Fibroblast of peridontal ligament (primary cell): ENCODE measurements around the gene DMTF1.
"Not testable (repeated sequence)": the region's sequence is repeated elsewhere in the genome, so short reads cannot be mapped to it uniquely, and the experiment has no call there.

Source experiments
- DNase-seq: peaks from one replicate; pipeline ENCODE4 v3.0.0-alpha.2; 2010; ENCODE audit errors: extremely low read depth

The DMTF1 gene

DNA sequence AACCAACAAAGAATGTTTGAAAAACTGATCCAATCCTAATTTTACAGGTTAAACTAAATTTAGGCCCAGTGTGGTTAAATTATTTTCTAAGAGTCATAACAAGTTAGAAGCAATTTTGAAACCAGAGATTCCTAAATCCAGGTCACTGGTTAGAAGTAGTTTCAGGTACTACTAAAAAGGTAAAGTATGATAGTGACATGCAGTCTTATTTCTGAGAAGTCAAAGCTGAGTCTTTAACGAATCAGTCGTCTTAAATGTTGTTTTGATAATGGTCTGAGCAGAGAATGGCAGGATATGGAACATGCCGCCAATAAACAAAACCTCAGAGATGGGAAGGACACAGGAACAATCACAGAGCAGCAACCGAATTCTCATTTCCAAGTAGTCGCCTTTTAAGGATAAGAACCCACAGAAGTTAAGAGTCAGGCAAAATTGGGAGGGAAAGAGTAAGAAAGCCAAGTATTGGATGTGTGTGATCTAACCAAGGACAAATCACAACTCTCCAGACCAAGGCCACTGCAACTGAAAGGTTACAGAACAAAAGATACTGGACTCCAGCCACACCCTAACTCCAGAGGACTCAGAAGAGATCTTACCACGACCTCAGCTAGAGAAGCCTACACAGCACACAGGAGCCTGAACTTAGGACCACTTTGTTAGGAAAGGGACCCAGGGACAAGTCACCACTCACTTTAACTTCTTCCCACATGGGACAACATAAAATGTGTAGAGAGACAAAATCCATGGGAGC, 47.6 kb downstream of the DMTF1 start:
- no peak for DNase-seq

DNA sequence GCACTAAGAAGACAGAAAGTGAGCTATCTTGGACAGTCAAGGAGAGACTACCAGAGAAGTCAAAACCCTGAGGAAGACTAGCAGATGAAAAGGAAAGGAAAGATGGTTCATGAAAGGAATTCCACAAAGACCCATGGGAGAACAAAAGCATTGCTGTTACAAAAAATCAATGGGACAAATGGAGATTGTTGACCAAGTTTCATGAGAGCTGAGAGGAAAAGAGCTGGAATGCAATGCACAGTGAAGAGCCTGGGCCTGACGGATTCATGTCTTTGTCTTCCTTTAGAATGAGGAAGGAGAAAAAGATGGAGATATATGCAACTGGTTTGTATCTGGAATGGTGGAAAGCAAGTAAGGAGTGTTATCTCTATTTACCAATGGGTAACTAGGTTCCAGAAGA, 50.0 kb downstream of the DMTF1 start:
- DNase-seq: no peak

- no peak for DNase-seq
These were observed 50.5 kb downstream of the DMTF1 start for GRCh38 chr7:87202705-87203104.

DNA sequence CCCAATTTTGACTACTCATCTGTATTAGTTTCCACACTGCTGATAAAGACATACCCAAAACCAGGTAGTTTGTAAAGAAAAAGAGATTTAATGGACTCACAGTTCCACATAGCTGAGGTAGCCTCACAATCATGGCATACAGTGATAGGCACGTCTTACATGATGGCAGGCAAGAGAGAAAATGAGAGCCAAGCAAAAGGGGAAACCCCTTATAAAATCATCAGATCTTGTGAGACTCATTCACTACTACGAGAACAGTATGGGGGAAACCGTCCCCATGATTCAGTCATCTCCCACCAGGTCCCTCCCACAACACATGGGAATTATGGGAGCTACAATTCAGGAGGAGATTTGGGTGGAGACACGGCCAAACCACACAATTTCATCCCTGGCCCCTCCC, 51.7 kb downstream of the DMTF1 start:
- DNase-seq: not testable (repeated sequence)

- no peak for DNase-seq
These were observed 52.7 kb downstream of the DMTF1 start for GRCh38 chr7:87204933-87205332.

GRCh38 chr7:87205701-87206100, 53.4 kb downstream of the DMTF1 start:
- not testable (repeated sequence) for DNase-seq

DNA sequence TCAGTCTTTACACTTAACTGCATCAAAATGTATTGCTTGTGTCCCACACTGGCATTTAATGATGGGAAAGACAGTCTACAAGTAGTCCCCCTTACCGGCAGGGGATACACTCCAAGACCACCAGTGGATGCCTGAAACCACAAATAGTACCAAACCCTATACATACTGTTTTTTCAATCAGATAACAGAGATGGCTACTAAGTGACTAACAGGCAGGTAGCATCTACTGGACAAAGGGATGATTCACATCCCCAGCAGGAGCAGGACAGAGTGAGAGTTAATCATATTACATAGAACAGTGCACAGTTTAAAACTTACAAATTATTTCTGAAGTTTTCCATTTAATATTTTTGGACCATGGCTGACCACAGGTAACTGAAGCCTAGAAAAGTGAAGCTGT, 54.1 kb downstream of the DMTF1 start:
- DNase-seq: no peak

DNA sequence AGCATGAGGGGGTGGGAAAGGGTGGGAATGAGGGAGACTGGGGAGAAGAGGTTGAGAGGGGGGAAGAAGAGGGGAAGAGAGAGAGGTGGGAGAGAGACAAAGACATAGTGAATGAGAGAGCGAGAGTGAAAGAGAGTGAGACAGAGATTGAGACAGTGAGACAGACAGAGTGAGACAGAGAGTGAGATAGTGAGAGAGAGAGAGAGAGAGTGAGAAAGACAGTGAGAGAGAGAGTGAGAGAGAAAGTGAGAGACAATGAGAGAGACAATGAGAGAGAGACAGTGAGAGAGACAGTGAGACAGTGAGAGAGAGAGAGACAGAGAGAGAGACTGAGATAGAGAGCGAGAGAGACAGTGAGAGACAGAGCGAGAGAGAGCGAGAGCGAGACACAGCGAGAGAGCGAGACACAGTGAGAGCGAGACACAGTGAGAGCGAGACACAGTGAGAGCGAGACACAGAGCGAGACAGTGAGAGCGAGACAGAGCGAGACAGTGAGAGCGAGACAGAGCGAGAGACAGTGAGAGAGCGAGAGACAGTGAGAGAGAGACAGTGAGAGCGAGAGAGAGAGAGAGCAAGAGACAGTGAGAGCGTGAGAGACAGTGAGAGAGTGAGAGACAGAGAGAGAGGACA, 57.2 kb downstream of the DMTF1 start:
- DNase-seq: no peak

DNA sequence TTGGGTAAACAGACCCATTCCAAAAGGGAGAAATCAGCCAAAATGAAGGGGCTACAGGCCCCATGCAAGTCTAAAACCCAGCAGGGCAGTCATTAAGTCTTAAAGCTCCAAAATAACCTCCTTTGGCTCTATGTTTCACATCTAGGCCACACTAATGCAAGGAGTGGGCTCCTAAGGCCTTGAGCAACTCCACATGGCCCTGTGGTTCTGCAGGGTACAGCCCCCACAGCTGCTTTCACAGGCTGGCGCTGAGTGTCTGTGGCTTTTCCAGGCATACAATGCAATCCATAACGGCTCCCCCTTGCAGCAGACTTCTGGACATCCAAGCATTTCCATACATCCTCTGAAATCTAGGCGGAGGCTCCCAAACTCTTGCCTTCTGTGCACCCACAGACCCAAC, 58.3 kb downstream of the DMTF1 start:
- no peak for DNase-seq

GRCh38 chr7:87212498-87212897, 60.2 kb downstream of the DMTF1 start:
- no peak for DNase-seq

DNA sequence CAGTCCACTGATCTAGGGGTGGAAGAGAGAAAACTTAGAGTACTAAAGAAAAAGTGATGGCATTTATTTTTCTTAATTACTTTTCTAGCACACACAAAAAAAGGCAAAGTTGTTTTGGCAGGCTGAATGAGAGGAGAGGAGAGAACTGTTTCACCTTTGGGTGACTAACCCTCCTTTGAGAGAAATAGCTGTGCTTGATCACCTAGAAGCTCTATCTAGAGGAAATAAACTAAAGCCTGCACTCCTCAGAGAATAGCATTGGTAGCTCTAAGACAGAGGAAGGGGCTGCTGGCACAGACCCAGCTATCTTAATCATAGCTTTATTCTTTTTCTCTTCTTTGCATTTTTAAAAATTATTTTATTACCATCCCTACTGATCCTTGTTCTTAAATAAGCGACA, 61.0 kb downstream of the DMTF1 start:
- no peak for DNase-seq

DNA sequence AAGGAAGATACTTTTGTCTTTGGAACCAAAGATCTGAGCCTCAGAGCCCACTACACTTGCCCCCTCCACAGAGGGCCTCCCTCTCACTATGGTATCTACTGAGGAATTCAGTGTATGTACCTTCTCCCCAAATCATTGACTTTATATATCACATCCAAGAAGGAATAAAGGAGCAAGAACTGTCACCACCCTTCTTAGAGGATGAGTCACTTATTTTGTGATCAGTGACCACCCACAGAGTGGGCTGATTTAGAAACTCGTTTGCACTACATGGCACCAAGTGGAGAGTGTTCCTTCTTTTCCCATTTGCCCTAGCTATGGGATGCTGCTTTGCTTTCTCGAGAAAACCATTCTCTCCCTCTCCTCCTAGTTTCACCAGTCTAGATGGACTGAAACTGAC, 61.6 kb downstream of the DMTF1 start:
- DNase-seq: no peak

DNA sequence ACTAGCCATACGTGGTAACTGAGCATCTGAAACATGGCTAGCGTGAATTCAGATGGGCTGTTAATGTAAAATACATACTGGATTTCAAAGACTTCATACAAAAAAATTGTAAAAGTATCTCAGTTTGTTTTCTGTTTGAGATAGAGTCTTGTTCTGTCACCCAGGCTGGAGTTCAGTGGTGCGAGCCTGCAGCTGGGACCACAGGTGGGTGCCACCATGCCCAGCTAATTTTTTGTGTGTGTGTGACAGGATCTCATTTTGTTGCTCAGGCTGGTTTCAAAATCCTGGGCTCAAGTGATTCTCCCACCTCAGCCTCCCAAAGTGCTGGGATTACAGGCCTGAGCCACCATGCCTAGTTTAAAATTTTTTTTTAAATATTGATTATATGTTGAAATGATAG, 62.8 kb downstream of the DMTF1 start:
- DNase-seq: no peak

- no peak for DNase-seq
These were observed 64.7 kb downstream of the DMTF1 start for GRCh38 chr7:87216701-87217508.

- no peak for DNase-seq
These were observed 65.9 kb downstream of the DMTF1 start for GRCh38 chr7:87217983-87218653.

GRCh38 chr7:87218796-87219544, 66.7 kb downstream of the DMTF1 start:
- DNase-seq: peak; percentile 53

DNA sequence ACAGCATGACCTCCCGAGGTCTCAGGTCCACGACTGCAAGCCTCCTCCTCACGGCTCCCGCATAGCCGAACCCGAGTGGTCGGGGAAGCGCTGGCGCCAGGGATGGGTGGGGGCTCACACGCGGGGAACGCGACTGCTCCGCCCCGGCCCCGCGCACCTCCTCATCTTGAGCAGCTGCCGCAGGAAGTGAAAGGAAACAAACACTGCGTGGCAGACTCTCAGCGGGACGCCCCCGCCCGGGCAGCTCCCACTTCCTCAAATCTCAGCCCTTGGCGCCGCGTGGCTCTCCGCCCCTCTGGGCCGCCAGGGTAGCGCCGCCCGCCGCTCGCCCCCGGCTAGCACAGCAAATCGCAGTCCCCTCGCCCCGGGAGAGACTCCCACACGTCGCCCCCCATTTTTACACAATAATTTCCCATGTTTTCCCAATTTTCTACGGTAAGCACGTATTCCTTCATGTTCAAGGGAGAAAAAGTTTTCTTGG, 67.3 kb downstream of the DMTF1 start, which contains the start of gene TMEM243:
Gene TMEM243, minus strand, starts transcription at position 188 of the 481 bp plus-strand sequence. CDS start 229 bp downstream, outside the sequence.
- DNase-seq: peak; percentile 62

DNA sequence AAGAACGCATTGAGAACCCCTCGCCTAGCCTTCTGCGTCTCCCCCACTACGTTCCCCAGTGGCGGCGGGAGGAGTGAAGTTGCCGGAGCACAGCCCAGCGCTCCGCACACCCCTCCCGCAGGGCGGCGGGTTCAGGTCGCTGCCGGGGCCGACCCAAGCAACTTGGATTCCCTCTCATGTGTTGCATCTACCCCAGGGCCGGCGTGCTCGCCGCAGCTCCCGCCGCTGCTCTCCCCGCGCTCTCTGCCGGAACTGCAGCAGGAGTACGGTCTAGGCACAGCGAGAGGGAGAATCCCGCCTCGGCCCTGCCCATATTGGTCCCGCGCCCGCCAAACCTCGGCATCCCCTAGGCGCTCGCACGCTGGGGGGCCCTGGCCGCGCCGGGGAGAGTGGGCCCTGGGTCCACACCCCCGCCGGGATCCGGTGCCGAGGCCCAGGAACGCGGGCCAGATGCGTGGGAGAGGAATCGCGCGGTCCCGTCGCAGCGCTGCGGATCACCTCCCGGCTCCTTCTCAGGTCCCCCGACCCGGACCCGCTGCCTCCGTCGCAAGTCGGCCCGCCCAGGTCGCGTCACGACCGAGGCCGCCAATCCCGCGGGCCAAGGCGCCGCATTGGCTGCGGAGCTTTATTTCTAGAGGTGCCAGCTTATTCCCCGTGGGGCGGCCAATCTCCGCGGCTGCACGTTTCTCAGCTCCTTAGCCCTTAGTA, 67.9 kb downstream of the DMTF1 start:
- peak; percentile 57 for DNase-seq

DNA sequence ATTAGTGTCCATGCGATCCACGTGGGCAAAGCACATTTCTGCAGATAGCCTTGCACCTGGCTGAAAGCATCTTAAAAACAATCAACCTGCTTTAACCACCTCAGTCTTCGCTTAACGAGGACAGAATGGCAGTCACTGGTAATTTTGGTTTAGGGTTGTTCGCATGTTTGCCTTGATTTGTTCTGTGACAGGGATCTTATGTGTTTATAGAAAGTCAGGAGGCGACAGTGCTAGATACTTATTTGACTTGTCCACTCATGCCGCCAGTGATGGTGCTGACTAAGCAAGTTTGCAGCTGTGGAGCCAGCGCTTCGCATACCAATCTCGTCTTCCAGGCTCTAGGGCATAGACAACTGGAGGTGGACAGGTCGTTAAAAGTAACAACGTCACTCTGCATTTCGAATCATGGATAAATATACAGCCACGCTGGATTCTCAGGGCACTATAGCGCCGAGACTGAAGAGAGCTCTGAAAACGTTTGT, 68.5 kb downstream of the DMTF1 start:
- DNase-seq: peak; percentile 24

DNA sequence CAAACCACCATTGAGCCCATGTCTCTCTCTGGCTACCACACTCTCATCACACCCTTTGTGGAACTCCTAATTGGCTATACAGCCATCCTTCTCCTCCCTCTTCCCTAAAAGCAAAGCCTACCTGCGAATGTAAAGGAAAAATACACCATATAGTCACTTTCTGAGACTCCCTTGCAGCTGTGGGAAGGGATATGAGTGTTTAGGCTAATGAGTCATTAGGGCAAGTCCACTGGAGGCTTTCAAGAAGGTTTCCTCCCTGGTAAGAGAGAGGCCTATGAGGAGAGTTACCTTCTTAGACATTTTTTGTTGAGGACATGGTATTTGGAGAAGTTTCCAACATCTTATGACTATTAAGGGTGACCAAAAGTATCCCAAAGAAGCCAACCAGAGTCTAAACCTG, 71.4 kb downstream of the DMTF1 start:
- DNase-seq: no peak
